ENCODE data around the gene ACSM6. TPM values are rescaled to one million over a fixed set of nuclear protein-coding genes. Genes with fewer than 3 reads are reported as not detected.

Gene ACSM6
- total RNA-seq, 1 donor from 2014 or later, result not detected

- no peak overlapping the region for H3K4me3 Mint-ChIP-seq (ENCODE audit: unreplicated experiment)
- no peaks in the 10 kb centered on the region for H3K4me1 Mint-ChIP-seq (ENCODE audit: low read depth, unreplicated experiment)
- no peaks in the 10 kb centered on the region for H3K9me3 Mint-ChIP-seq (ENCODE audit: unreplicated experiment)
- TF ChIP-seq, protein P1, sequence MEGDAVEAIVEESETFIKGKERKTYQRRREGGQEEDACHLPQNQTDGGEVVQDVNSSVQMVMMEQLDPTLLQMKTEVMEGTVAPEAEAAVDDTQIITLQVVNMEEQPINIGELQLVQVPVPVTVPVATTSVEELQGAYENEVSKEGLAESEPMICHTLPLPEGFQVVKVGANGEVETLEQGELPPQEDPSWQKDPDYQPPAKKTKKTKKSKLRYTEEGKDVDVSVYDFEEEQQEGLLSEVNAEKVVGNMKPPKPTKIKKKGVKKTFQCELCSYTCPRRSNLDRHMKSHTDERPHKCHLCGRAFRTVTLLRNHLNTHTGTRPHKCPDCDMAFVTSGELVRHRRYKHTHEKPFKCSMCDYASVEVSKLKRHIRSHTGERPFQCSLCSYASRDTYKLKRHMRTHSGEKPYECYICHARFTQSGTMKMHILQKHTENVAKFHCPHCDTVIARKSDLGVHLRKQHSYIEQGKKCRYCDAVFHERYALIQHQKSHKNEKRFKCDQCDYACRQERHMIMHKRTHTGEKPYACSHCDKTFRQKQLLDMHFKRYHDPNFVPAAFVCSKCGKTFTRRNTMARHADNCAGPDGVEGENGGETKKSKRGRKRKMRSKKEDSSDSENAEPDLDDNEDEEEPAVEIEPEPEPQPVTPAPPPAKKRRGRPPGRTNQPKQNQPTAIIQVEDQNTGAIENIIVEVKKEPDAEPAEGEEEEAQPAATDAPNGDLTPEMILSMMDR (IDR thresholded peaks at IDR 0.05; ENCODE audit: partially characterized antibody, unreplicated experiment), result no peak
- no peak overlapping the region for H3K27ac Mint-ChIP-seq (ENCODE audit: unreplicated experiment)
- no peak for DNase-seq
- H3K36me3 Mint-ChIP-seq (ENCODE audit: unreplicated experiment), result peaks cover 13% of the 10 kb centered on the region
- no peaks in the 10 kb centered on the region for H3K27me3 Mint-ChIP-seq (ENCODE audit: unreplicated experiment)
These were observed 59.6 kb downstream of the ACSM6 start for GRCh38 chr10:95253686-95254085.

DNA sequence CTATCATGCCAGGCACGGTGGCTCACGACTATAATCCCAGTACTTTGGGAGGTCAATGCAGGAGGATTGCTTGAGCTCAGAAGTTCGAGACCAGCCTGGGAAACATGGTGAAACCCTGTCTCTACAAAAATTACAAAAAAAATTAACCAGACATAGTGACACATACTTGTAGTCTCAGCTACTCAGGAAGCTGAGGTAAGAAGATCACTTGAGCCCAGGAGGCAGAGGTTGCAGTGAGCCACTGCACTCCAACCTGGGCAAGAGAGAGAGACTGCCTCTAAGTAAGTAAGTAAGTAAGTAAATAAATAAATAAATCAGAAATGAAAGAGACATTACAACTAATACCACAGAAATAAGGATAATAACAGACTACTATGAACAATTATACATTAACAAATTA, 60.6 kb downstream of the ACSM6 start:
- H3K27ac Mint-ChIP-seq (ENCODE audit: unreplicated experiment), result no peak overlapping the region

GRCh38 chr10:95256268-95256667, 62.2 kb downstream of the ACSM6 start:
- H3K27ac Mint-ChIP-seq (ENCODE audit: unreplicated experiment), result no peak overlapping the region
- no peaks in the 10 kb centered on the region for H3K27me3 Mint-ChIP-seq (ENCODE audit: unreplicated experiment)
- no peaks in the 10 kb centered on the region for H3K9me3 Mint-ChIP-seq (ENCODE audit: unreplicated experiment)
- H3K4me1 Mint-ChIP-seq (ENCODE audit: low read depth, unreplicated experiment), result no peaks in the 10 kb centered on the region
- peaks cover 13% of the 10 kb centered on the region for H3K36me3 Mint-ChIP-seq (ENCODE audit: unreplicated experiment)
- DNase-seq, result no peak
- no peak overlapping the region for H3K4me3 Mint-ChIP-seq (ENCODE audit: unreplicated experiment)
- TF ChIP-seq, protein P1 (IDR thresholded peaks at IDR 0.05; ENCODE audit: partially characterized antibody, unreplicated experiment), result no peak

More for the DNA sequence above, 60.6 kb downstream of the ACSM6 start:
- Mint-ChIP-seq H3K27me3 (ENCODE audit: unreplicated experiment) (no peaks in the 10 kb centered on the region), H3K9me3 (ENCODE audit: unreplicated experiment) (no peaks in the 10 kb centered on the region), H3K36me3 (ENCODE audit: unreplicated experiment) (peaks cover 13% of the 10 kb centered on the region), H3K4me3 (ENCODE audit: unreplicated experiment) (no peak overlapping the region), H3K4me1 (ENCODE audit: low read depth, unreplicated experiment) (no peaks in the 10 kb centered on the region)
- DNase-seq, result no peak
- TF ChIP-seq, protein P1 (IDR thresholded peaks at IDR 0.05; ENCODE audit: partially characterized antibody, unreplicated experiment), result no peak

GRCh38 chr10:95257849-95258248, 63.8 kb downstream of the ACSM6 start:
- Mint-ChIP-seq H3K36me3 (ENCODE audit: unreplicated experiment) (peaks cover 13% of the 10 kb centered on the region), H3K27ac (ENCODE audit: unreplicated experiment) (no peak overlapping the region), H3K4me3 (ENCODE audit: unreplicated experiment) (no peak overlapping the region), H3K4me1 (ENCODE audit: low read depth, unreplicated experiment) (no peaks in the 10 kb centered on the region), H3K9me3 (ENCODE audit: unreplicated experiment) (no peaks in the 10 kb centered on the region), H3K27me3 (ENCODE audit: unreplicated experiment) (no peaks in the 10 kb centered on the region)
- TF ChIP-seq, protein P1 (IDR thresholded peaks at IDR 0.05; ENCODE audit: partially characterized antibody, unreplicated experiment), result no peak
- no peak for DNase-seq

DNA sequence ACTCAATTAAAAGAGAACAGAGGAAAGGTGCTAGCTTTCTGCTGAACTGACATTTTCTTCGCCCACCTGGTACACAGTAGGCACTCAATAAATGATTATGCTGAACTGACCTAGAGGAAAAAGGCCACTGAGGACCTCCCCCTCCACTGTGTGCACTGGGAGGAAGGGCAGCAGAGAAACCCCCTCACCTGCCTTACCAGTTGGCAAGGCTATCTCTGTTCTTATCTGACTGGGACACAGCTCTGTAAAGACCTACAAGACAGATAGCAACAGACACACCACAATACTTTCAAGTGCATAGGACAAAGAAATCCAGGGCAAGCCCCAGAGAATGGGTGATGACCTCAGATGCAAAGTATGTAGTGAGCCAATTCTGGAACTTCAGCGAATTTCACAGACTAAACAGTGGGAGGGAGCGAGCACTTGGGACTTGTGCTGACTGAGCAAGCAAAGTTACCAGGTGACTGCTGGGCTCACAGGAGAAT, 66.4 kb downstream of the ACSM6 start:
- no peaks in the 10 kb centered on the region for H3K9me3 Mint-ChIP-seq (ENCODE audit: unreplicated experiment)
- no peak overlapping the region for H3K4me3 Mint-ChIP-seq (ENCODE audit: unreplicated experiment)
- TF ChIP-seq, protein P1 (IDR thresholded peaks at IDR 0.05; ENCODE audit: partially characterized antibody, unreplicated experiment), result no peak
- H3K27ac Mint-ChIP-seq (ENCODE audit: unreplicated experiment), result no peak overlapping the region
- H3K4me1 Mint-ChIP-seq (ENCODE audit: low read depth, unreplicated experiment), result no peaks in the 10 kb centered on the region
- DNase-seq, result no peak
- peaks cover 2% of the 10 kb centered on the region for H3K27me3 Mint-ChIP-seq (ENCODE audit: unreplicated experiment)
- peaks cover 13% of the 10 kb centered on the region for H3K36me3 Mint-ChIP-seq (ENCODE audit: unreplicated experiment)

All from glutamatergic neuron (in vitro differentiated cells).